HL-60 (cell line): Measurements from ENCODE around the gene SYNJ2.

ENCODE experiments used
- DNase-seq, 2 experiments: peaks; one replicate each; pipeline ENCODE4 v3.0.0-alpha.2; 2010 to 2020; ENCODE audit warnings: low read depth in 1 of 2, low spot score in 1 of 2
- H3K27ac ChIP-seq: fragments of 250-450 bp; sonication (Bioruptor Pico); replicated peaks from 2 replicates; pipeline ENCODE4 v1.5.1; 2020; ENCODE audit warnings: mild to moderate bottlenecking, moderate library complexity
- H3K27me3 ChIP-seq: fragments of 250-450 bp; sonication (Bioruptor Pico); 2 replicates; pipeline ENCODE4 v1.5.1; 2021; ENCODE audit warnings: mild to moderate bottlenecking, moderate library complexity; ENCODE audit not compliant: insufficient read depth, poor library complexity, severe bottlenecking
- H3K4me3 ChIP-seq: replicated peaks from 2 replicates; pipeline ENCODE4 v1.5.1; 2011; ENCODE audit warnings: mild to moderate bottlenecking, control low read depth, low read length; ENCODE audit not compliant: insufficient read depth
- CTCF ChIP-seq: IDR thresholded peaks from one replicate; pipeline ENCODE4 v1.5.1; 2011; ENCODE audit warnings: low read length, control low read depth, inconsistent platforms; ENCODE audit not compliant: insufficient read depth
- GABPA ChIP-seq: IDR thresholded peaks from 2 replicates; pipeline ENCODE4 v1.6.1; 2012; ENCODE audit warnings: low read depth
- POLR2AphosphoS5 ChIP-seq: IDR thresholded peaks from 2 replicates; pipeline ENCODE4 v1.6.1; 2012; ENCODE audit warnings: low read depth
- REST ChIP-seq: IDR thresholded peaks from 2 replicates; pipeline ENCODE4 v1.6.1; 2012; ENCODE audit warnings: low read depth; ENCODE audit not compliant: insufficient replicate concordance
- SPI1 ChIP-seq: IDR thresholded peaks from 2 replicates; pipeline ENCODE4 v1.6.1; 2012; ENCODE audit warnings: low read depth, mild to moderate bottlenecking, borderline replicate concordance

The SYNJ2 gene

GRCh38 chr6:158047563-158048323, 66.1 kb downstream of the SYNJ2 start:
- no peak for TF ChIP-seq REST
- TF ChIP-seq CTCF, result no peak
- no peak for TF ChIP-seq GABPA
- TF ChIP-seq POLR2AphosphoS5, result no peak
- TF ChIP-seq SPI1, result no peak
- Histone ChIP-seq H3K4me3 (no peak overlapping the region), H3K27ac (no peak overlapping the region), H3K27me3 (no peaks in the 10 kb centered on the region)
- no peak for DNase-seq

GRCh38 chr6:158048589-158048988, 66.9 kb downstream of the SYNJ2 start:
- no peak for DNase-seq
- TF ChIP-seq REST, result no peak
- TF ChIP-seq SPI1, result no peak
- TF ChIP-seq POLR2AphosphoS5, result no peak
- TF ChIP-seq GABPA, result no peak
- no peak for TF ChIP-seq CTCF
- H3K4me3 ChIP-seq, result no peak overlapping the region
- no peaks in the 10 kb centered on the region for H3K27me3 ChIP-seq
- no peak overlapping the region for H3K27ac ChIP-seq

- Histone ChIP-seq H3K27ac (no peak overlapping the region), H3K4me3 (no peak overlapping the region), H3K27me3 (no peaks in the 10 kb centered on the region)
- no peak for DNase-seq
- TF ChIP-seq CTCF, result no peak
- TF ChIP-seq GABPA, result no peak
- TF ChIP-seq POLR2AphosphoS5, result no peak
- TF ChIP-seq REST, result no peak
- TF ChIP-seq SPI1, result no peak
These were observed 67.7 kb downstream of the SYNJ2 start for GRCh38 chr6:158049055-158050028.
